HEK293T (cell line): Measurements from ENCODE around the gene AGMO.

Experiments
- CTCF ChIA-PET: fragments of 350-600 bp; formaldehyde crosslinking; extraction: SDS; loops from one replicate; lab custom pipeline; 2021; ENCODE audit warnings: antibody characterized with exemption, inconsistent platforms; lab: Yijun Ruan, JAX
- POLR2A ChIA-PET: fragments of 350-600 bp; formaldehyde crosslinking; extraction: SDS; loops from one replicate; lab custom pipeline; 2020; ENCODE audit warnings: antibody characterized with exemption, inconsistent platforms; lab: Yijun Ruan, JAX
- DNase-seq: peaks from one replicate; pipeline ENCODE4 v3.0.0; 2012; ENCODE audit warnings: mixed read lengths; ENCODE audit errors: extremely low spot score
- ARNT ChIP-seq: fragments of 450-650 bp; IDR thresholded peaks from 2 replicates; pipeline ENCODE4 v1.6.1; 2017; ENCODE audit warnings: mild to moderate bottlenecking
- BHLHE40 ChIP-seq: fragments of 450-650 bp; IDR thresholded peaks from 2 replicates; pipeline ENCODE4 v1.6.1; 2016; ENCODE audit warnings: mild to moderate bottlenecking, moderate library complexity, borderline replicate concordance
- CTBP1 ChIP-seq: fragments of 450-650 bp; IDR thresholded peaks from 2 replicates; pipeline ENCODE4 v1.6.1; 2016; ENCODE audit warnings: borderline replicate concordance
- ELF4 ChIP-seq: fragments of 450-650 bp; IDR thresholded peaks from 2 replicates; pipeline ENCODE4 v1.6.1; 2017; ENCODE audit warnings: antibody characterized with exemption
- FOXA1 ChIP-seq: fragments of 450-650 bp; IDR thresholded peaks from 2 replicates; pipeline ENCODE4 v1.6.1; 2016; ENCODE audit warnings: mild to moderate bottlenecking
- FOXK2 ChIP-seq: fragments of 450-650 bp; IDR thresholded peaks from 2 replicates; pipeline ENCODE4 v1.6.1; 2016; ENCODE audit warnings: mild to moderate bottlenecking
- FOXM1 ChIP-seq: fragments of 450-650 bp; IDR thresholded peaks from 2 replicates; pipeline ENCODE4 v1.6.1; 2017; ENCODE audit warnings: mild to moderate bottlenecking, borderline replicate concordance
- HDGF ChIP-seq: fragments of 450-650 bp; IDR thresholded peaks from 2 replicates; pipeline ENCODE4 v1.6.1; 2017; ENCODE audit warnings: antibody characterized with exemption, borderline replicate concordance
- L3MBTL2 ChIP-seq: fragments of 450-650 bp; conservative IDR thresholded peaks from 2 replicates; pipeline ENCODE4 v1.6.1; 2016; ENCODE audit warnings: mild to moderate bottlenecking
- LEF1 ChIP-seq: fragments of 450-650 bp; IDR thresholded peaks from 2 replicates; pipeline ENCODE4 v1.6.1; 2017; ENCODE audit warnings: mild to moderate bottlenecking, borderline replicate concordance
- NFRKB ChIP-seq: fragments of 450-650 bp; IDR thresholded peaks from 2 replicates; pipeline ENCODE4 v1.6.1; 2016; ENCODE audit warnings: mild to moderate bottlenecking, moderate library complexity
- SP1 ChIP-seq: fragments of 450-650 bp; IDR thresholded peaks from 2 replicates; pipeline ENCODE4 v1.6.1; 2017
- SUZ12 ChIP-seq: fragments of 450-650 bp; IDR thresholded peaks from 2 replicates; pipeline ENCODE4 v1.6.1; 2016; ENCODE audit warnings: mild to moderate bottlenecking
- TARDBP ChIP-seq: fragments of 450-650 bp; IDR thresholded peaks from 2 replicates; pipeline ENCODE4 v1.6.1; 2016
- ZNF384 ChIP-seq: fragments of 450-650 bp; IDR thresholded peaks from 2 replicates; pipeline ENCODE4 v1.6.1; 2016
- TF ChIP-seq, protein P1 (sequence below): fragments of 450-650 bp; IDR thresholded peaks from 2 replicates; pipeline ENCODE4 v1.6.1; 2016

The AGMO gene

DNA sequence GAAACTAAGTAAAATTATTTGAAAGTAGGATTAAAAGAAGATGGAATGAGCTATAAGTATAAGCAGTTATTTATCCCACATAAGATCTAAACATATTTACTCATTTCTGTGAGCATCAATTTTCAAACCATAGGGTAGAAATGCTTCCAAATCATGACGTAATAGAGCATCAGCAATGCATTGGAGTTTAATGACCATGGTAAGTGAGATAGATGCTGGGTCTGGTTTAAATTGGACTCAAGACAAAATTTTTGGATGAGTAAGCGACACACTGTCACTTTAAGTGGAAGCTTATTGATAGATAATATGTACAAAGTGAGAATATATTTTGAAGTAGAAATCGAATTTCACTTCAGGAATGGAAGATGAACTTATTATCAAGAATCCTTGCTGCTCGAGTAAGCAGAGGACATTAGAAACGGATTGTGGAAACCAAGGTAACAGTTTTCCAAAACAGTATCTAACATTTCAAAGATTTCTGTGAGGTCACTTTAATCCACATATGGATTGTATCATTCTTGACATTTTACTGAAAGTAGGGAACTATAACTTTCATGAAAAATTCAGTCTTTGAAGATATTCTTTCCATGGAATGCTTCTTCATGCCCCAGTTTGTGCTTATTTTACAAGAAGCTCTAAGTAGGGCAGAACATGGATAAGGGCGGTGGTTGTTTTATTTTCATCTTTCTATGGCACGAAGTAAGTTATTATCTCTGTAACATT lies 85.8 kb downstream of the AGMO start:
- no peak for DNase-seq
- TF ChIP-seq BHLHE40: no peak
- no peak for TF ChIP-seq SUZ12
- TF ChIP-seq SP1: no peak
- no peak for TF ChIP-seq ELF4
- TF ChIP-seq LEF1: no peak
- no peak for TF ChIP-seq ARNT
- TF ChIP-seq ZNF384: no peak
- TF ChIP-seq, protein P1, sequence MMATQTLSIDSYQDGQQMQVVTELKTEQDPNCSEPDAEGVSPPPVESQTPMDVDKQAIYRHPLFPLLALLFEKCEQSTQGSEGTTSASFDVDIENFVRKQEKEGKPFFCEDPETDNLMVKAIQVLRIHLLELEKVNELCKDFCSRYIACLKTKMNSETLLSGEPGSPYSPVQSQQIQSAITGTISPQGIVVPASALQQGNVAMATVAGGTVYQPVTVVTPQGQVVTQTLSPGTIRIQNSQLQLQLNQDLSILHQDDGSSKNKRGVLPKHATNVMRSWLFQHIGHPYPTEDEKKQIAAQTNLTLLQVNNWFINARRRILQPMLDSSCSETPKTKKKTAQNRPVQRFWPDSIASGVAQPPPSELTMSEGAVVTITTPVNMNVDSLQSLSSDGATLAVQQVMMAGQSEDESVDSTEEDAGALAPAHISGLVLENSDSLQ: no peak
- no peak for TF ChIP-seq TARDBP
- no peak for TF ChIP-seq L3MBTL2
- no peak for TF ChIP-seq HDGF
- no peak for TF ChIP-seq FOXK2
- ChIA-PET POLR2A (no interaction called here), CTCF (no interaction called here)

DNA sequence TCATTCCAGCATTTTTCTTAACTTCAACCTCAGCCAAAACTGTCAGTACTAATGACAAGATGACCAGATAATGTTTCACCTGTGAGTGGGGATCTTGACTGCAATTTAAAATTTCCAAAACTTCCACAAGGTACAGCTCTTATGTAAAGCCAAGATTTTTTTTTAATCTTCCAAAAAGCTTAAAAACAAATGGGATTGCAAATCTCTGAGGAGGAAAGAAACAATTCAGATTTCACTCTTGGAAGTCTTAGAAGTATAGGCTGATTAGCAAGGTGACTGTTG lies 90.2 kb downstream of the AGMO start:
- ChIA-PET POLR2A (no interaction called here), CTCF (no interaction called here)
- DNase-seq: no peak

DNA sequence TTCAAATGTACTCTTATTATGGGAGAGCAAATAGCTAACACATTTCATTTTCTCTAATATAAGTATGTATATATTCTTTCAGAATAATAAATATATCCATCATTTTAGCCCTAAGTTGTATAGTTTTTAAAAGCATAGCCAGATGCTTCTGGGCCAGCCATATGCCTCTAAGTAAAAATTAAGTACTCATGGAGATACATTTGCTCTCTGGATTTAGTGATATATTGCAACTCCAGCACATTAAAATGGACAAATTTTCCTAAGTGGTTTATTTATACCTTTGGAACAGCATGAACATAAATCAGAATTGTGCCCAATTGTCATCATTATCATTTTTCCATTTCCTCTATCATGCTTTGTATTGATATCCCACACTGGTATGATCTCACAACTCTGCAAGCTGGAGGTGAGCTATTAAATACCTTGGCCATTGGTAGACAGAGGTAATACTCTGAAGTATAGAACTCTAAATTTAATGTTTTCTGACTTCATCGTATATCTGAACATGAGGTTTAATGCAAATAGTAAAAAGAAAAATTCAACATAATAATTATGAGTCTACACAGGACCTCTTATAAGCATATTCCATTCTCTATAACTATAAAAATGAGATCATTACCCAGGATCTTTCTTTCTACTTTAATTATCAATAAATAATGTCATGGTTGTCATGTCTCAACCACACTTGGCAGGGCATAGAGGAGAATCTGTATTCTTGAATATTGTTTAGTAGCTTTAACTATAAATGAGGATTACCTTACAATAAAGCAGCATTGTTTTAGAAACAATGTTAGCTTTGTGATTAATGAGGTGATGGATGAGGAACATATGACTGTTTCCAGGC lies 90.8 kb downstream of the AGMO start:
- POLR2A ChIA-PET: no interaction called here
- CTCF ChIA-PET: no interaction called here
- DNase-seq: no peak
- TF ChIP-seq FOXM1 (no peak), FOXK2 (no peak), ARNT (no peak), SUZ12 (no peak), CTBP1 (no peak), TARDBP (no peak), ELF4 (no peak), HDGF (no peak), LEF1 (no peak), FOXA1 (no peak)

More for the DNA sequence above, 90.2 kb downstream of the AGMO start:
- TF ChIP-seq NFRKB: no peak
- TF ChIP-seq FOXK2: no peak
- TF ChIP-seq ARNT: no peak
- TF ChIP-seq, protein P1: no peak
- TF ChIP-seq CTBP1: no peak
- no peak for TF ChIP-seq SUZ12
- no peak for TF ChIP-seq FOXM1
- no peak for TF ChIP-seq TARDBP
- TF ChIP-seq HDGF: no peak
- TF ChIP-seq LEF1: no peak
- TF ChIP-seq FOXA1: no peak
- no peak for TF ChIP-seq ELF4
- TF ChIP-seq BHLHE40: no peak
- TF ChIP-seq SP1: no peak
- TF ChIP-seq ZNF384: no peak
- no peak for TF ChIP-seq L3MBTL2

DNA sequence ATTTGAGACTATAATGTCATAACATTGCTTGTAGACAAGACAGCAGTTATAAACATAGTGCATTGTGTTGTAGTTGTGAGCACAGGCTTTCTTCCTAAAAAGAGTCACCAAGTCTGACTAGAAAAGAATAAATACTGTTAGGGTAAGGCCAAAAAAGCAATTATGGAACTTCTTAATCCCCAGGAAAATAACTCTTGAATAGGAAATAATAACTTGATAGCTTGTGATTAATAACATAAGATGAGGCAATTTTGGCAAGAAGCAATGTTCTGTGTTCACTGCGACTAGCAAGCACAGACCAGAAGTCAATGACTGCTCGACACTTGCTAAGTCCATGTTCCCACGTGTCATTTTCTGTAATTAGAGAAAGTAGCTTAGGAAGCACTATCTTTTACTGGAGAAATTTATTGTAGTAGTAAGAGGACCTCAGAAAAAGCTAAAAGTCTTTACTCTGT lies 97.1 kb downstream of the AGMO start:
- TF ChIP-seq SUZ12 (no peak), TARDBP (no peak), CTBP1 (no peak), FOXM1 (no peak), ZNF384 (no peak), NFRKB (no peak)
- CTCF ChIA-PET: no interaction called here
- DNase-seq: no peak
- POLR2A ChIA-PET: no interaction called here

DNA sequence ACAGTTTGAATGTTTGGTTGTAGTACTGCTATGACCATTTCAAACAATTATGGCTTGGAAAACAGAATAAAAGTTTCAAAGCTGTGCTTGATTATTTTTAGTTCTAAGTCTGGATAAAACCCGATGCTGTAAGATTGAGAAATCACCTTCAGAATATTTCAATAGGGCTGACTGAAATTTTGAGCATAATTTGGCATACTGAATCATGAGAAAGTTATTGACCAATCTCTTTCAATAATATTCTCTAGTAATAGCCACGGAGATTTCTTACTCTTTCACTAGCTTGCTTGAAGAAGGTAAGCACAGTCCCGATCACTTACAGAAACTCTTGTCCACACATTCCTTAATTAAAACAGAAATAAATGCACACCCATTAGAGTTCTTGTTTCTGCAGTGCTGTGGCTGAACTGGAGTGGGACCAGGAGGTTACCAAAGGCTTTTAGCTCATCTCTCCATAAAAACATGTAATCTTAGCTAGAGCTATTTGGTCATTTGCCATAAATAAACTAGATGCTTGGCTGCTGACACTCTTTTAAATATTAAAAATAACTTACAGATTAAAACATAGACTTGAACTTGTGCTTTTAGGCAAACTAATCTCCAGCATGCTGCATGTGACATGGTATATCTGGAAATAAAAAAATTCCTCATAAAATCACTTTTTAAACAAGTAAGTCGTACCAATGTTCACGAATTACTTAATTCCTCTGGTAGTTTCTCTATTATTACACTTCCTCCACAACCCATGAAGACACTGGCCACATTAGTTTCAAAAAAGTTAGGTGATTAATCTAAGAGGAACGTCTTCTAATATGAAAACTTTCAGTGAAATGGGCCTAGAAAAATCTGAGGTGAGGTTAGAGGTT lies 97.8 kb downstream of the AGMO start:
- no peak for TF ChIP-seq ELF4
- TF ChIP-seq, protein P1: no peak
- TF ChIP-seq NFRKB: no peak
- no peak for TF ChIP-seq HDGF
- no peak for TF ChIP-seq TARDBP
- no peak for TF ChIP-seq ZNF384
- no peak for TF ChIP-seq FOXM1
- TF ChIP-seq FOXA1: no peak
- TF ChIP-seq L3MBTL2: no peak
- TF ChIP-seq FOXK2: no peak
- no peak for TF ChIP-seq SP1
- TF ChIP-seq CTBP1: no peak
- no peak for TF ChIP-seq SUZ12
- TF ChIP-seq LEF1: no peak
- no peak for TF ChIP-seq ARNT
- no peak for TF ChIP-seq BHLHE40
- CTCF ChIA-PET: interaction anchor here (0.6 kb wide), 1 partner anchor 185 kb away, joined by 3 read pairs; no protein-coding TSS in a partner anchor
- DNase-seq: no peak
- POLR2A ChIA-PET: no interaction called here
